ENCODE results near the gene LMLN.
"Not testable (repeated sequence)": the region's sequence is repeated elsewhere in the genome, so short reads cannot be mapped to it uniquely, and the experiment has no call there.

Gene LMLN

DNA sequence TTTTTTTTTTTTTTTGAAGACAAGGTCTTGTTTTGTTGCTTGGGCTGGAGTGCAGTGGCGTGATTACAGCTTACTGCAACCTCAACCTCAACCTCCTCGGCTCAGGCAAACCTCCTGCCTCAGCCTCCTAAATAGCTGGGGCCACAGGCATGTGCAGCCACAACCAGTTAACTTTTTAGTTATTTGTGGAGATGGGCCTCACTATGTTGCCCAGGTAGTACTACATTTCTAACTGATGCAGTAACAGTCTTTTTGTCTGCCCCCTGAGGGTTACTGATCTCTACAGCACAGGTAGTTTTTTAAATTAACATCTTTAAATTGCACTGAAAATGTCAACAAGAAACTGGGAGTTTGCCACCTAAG lies 3.4 kb upstream of the LMLN start:
- no peak for DNase-seq (ENCODE audit: low spot score)

DNA sequence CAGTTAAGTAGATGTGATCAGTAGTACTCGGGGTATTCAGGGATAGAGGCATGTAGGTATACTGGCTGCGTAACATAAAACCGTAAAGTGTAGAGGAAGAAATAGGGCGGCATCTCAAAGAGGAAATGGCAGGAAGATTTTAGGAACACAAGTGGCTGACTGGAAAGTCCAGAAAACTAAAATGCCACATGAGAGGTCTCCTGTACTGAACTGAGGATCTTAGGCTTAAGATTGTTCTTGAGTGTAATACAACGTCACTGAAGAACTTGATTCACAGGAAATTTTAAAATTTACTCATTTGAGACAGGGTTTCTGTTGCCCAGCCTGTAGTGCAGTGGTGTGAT lies 2.3 kb upstream of the LMLN start:
- no peak for DNase-seq (ENCODE audit: low spot score)

DNA sequence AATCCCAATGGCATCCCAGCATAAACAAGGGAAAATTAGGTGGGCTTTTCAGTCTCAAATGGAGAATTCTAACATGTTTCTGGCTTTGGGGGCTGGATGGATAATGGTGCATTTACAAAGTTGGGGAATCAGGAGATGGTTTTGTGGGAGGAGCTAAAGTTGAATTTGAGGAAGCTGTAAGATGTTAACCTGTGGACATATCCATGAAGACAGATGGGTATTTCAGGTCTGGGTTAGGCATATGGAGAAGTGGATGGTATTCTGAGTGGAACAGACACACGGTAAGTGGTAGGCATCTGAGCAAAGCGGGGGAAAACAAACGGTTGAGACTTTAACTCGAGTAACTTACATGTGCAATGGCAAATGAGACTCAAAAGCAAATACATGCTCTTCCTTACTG lies 1.7 kb upstream of the LMLN start:
- DNase-seq (ENCODE audit: low spot score), result no peak

DNA sequence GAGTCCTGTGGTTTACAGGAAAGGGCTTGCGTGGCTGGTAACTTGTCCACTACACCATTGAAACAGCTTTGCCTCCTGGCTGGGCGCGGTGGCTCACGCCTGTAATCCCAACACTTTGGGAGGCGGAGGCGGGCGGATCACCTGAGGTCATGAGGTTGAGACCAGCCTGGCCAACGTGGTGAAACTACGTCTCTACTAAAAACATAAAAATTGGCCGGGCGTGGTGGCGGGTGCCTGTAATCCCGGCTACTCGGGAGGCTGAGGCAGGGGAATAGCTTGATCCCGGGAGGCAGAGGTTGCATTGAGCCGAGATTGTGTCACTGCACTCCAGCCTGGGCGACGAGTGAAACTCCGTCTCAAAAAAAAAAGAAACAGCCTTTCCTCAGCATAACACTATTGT lies 1.2 kb upstream of the LMLN start:
- not testable (repeated sequence) for DNase-seq (ENCODE audit: low spot score)

DNA sequence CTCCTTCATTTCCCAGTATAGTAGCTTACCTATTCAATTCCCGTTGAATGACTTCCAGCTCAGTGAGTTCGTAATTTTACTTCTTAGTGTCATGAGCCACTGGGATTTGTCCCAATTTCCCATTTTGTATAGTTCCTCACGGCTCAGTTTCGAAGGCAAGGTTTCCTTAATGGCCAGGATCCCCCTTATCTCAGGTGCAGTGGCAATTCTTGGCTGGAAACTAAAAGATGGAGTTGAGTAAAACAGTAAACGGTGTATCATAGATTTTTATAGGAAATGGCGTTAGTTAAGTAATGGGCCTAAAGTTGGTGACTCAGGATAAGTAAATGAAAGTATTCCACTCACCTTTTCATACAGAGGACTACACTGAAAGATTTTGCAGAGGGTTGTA lies 522 bp upstream of the LMLN start:
- no peak for DNase-seq (ENCODE audit: low spot score)

DNA sequence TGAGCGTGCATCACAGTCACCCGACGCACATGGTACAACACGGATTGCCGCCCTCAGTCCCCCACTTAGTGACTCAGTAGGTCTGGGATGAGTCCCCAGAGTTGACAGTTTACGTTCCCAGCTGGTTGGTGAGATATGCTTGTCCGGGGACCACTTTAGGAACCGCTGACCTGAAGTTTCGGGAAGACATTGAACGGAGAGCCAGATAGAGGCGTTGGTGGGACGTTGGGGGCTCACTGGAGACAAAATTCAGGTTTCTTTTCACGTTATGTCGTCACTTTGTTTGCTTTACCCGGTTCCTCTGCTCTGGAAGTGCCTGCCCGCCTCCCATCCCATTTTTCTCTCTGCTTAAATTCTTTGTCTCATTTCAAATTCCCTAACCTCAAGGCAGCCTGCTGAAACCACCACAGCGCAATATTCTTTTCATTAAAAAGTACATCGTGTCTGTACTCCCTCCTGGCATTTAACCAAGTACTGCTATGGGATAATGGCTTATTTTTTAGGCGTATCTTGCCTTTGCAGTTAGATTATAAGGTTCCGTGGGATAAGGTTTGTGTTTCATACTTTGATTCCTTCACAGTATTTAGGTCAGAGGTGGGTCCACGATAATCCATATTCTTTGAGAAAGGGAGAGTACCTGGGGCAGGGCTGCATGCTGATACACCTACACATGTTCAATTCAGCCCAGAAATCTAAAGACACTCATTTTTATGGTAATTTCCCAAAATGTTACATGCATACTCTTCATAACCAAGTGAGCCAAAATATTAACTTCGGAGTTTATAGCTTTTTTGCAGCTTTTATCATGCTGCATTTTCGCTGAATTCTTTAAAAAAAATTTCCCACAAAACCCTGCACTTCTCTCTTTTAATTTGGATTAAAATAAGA lies 921 bp downstream of the LMLN start:
- no peak for DNase-seq (ENCODE audit: low spot score)

DNA sequence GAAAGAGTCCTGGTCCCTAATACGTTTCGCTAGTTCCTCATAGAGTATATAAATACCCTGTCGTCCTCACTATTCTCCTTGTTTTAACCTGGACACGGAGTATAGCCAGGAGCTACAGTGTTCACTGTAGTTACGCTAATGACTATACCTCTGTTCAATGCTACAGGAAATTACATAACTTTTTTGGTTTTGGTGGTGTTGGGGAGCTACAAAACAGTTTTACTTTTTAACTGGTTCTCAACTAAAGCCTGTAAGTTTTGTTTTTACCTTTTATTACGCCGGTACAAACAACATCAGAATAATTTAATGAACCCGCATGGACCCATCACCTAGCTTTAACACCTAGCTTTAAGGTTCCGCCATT lies 1.5 kb downstream of the LMLN start:
- no peak for DNase-seq (ENCODE audit: low spot score)

DNA sequence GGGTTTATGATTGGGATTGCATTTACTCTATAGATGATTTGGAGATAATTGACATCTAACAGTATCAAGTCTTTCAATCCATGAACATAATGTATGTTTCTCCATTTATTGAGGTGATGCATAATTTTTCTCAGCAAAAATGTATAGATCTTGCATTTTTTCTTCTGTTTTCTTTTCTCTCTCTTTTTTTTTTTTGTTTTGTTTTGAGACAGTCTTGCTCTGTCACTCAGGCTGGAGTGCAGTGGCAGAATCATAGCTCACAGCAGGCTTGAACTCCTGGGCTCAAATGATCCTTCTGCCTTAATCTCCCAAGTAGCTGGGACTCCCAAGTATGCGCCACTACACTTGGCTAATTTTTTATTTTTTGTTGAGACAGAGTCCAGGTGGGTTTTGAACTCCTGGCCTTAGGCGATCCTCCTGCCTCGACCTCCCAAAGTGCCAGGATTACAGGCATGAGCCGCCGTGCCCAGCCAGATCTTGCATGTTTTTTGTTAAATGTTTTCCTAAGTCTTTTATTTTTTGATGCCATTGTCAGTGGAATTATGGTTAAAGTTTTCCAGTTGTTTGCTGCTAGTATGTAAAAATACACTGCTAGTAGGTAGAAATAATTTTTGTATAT lies 3.1 kb downstream of the LMLN start:
- no peak for DNase-seq (ENCODE audit: low spot score)

DNA sequence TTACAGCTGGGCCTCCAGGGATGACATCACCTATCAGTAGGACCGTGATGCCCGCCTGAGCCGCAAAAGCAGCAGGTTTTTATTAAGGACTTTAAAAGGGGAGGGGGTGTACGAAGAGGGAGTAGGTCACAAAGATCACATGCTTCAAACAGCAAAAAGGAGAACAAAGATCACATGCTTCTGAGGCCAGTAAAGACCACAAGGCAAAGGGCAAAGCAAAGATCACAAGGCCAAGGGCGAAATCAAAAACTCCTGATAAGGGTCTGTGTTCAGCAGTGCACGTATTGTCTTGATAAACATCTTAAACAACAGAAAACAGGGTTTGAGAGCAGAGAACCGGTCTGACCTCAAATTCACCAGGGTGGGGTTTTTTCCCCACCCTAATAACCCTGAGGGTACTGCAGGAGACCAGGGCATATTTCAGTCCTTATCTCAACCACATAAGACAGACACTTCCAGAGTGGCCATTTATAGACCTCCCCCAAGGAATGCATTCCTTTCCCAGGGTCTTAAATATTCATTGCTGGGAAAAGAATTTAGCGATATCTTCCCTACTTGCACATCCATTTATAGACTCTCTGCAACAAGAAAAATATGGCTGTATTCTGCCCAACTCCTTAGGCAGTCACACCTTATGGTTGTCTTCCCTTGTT lies 7.4 kb downstream of the LMLN start:
- DNase-seq (ENCODE audit: low spot score), result not testable (repeated sequence)

DNA sequence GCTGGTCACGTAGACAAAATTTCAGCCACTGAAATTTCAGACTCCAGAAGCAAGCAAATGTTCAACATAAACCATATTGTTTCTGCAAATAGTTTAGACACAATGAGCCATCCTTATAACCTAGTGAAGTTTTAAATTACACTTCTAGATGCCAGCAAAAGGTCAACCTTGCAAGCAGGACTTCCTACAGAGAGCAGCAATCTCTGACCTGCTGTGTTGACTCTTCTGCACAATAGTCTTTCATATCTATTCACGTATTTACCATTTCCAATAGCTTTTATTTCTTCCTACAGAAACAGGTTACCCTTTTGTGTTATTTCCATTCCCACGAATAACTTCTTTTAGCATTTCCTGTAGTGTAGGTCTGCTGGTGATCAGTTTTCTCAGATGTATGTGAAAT lies 10.6 kb downstream of the LMLN start:
- DNase-seq (ENCODE audit: low spot score), result no peak

DNA sequence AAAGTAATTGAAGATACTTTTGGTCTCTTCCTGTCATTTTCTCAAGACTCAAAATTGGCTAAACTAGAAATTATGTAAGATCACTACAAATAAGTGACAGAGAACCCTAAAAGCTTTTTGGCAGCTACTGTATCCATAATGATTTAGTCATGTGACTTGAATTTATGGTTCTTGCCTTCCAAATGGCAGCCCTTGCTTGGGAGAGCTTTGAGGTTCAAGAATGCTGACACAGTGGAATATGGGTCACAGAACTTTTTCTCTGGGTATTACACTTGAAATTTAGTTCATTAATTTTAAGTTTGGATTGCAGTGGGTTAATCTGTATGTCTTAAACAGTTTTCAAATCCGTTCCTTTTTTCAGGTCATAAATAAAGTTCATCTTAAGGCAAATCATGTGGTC lies 14.0 kb downstream of the LMLN start:
- no peak for DNase-seq (ENCODE audit: low spot score)

DNA sequence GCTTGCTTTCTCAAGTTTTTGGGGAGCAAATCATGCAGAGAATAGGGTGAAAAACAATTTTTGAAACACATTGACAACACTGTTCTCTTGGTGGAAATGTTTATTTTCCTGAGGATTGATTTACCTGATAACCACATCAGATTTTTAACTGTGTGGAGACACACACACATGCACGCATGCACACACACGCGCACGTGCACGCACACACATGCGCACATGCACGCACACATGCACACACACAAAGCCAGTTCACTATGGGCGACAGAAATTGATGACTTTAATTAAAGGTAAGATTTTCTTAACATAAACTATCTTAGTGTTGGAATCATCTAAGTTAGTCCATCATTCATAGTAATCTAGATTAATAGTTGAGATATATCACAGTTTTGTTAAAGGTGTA lies 15.3 kb downstream of the LMLN start:
- DNase-seq (ENCODE audit: low spot score), result no peak

DNA sequence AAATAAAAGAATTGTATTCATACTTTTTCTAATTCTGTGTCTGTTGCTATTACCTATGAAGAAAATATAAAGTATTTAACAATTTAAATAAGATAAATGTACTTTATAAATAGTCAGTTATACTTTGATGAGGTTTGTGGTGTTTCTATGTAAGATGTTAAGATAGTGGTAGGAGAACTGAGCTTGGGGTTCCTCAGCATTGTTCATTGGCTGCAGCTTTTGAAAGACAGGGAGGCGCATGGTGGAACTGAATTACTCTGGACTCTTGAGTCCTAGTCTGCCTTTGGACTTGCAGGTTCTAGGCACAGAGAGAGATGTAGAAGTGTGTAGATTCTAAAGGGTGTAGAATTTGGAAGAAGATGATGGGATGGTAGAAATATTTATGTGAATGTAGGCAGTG lies 23.1 kb downstream of the LMLN start:
- no peak for DNase-seq (ENCODE audit: low spot score)

DNA sequence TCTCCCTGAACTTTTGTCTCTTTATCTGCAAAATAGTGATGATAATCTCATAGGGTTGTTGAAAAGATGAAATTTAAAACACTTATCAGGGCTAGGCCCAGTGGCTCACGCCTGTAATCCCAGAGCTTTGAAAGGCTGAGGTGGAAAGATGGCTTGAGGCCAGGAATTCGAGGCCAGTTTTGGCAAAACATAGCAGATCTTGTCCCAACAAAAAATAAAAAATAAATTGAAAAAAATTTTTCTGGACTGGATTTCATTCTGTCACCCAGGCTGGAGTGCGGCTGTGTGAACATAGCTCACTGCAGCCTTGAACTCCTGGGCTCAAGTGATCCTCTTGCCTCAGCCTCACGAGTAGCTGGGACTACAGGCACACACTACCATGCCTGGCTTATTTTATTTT lies 29.6 kb downstream of the LMLN start:
- DNase-seq (ENCODE audit: low spot score), result no peak

DNA sequence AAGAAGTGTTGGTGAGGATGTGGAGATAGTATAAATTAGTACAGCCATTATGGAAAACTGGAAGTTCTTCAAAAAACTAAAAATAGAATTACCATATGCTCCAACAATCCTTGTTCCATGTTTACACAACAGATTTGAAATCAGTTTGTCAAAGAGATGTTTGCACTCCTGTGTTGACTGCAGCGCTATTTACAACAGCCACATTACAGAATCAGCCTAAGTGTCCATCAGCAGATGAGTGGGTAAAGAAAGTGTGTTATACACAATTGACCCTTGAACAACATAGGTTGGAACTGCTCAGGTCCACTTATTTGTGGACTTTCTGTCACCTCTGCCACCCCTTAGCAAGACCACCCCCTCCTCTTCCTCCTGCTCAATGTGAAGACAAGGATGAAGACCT lies 34.7 kb downstream of the LMLN start:
- no peak for DNase-seq (ENCODE audit: low spot score)

DNA sequence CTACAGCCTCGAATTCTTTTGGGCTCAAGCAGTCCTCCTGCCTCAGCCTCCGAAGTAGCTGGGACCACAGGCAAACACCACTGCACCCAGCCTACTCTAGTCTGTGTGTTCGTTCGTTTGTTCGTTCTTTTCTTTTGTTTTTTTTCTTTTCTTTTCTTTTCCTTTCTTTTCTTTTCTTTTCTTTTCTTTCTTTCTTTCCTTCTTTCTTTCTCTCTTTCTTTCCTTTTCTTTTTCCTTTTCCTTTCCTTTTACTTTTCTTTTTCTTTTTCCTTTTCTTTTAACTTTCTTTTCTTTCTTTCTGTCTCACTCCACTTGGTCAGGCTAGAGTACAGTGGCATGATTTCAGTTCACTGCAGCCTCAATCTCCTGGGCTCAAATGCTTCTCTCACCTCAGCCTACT lies 36.8 kb downstream of the LMLN start:
- DNase-seq (ENCODE audit: low spot score), result no peak

DNA sequence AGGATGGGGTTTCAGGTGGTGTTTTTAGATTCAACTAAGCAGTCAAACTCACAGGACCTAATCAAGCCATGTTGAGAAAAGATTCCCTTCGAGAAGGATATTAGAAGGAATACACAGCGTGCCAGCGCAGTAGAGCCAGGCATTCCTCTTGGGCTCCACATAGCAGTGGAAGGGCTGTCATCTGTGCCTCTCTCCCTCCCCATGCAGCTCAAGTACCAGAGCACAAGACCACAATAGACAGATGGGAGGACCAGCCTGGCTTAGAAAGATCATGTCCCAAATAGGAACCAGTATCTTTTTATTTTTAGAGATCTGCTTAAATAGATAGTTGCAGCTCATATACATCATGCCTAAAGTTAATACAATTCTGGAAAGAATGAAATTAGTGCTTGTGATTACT lies 37.9 kb downstream of the LMLN start:
- no peak for DNase-seq (ENCODE audit: low spot score)

DNA sequence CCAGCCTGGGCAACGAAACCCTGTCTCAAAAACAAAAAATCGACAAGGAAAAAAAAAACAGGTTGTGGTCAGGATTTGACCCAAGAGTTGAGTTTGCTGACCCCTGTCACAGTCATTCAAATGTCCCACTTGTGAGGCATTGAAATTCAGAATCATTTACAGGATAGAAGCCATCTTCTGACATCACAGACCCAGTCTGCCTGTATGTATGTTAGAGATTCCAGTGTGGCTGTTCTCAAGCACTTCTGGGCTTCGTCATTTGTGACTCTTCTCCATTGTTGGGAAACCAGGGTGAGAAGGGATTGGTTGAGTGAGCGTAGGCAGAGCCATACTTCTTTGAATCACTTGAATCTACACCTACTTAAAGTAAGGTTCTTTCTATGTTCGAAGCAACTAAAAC lies 57.1 kb downstream of the LMLN start:
- no peak for DNase-seq (ENCODE audit: low spot score)

DNA sequence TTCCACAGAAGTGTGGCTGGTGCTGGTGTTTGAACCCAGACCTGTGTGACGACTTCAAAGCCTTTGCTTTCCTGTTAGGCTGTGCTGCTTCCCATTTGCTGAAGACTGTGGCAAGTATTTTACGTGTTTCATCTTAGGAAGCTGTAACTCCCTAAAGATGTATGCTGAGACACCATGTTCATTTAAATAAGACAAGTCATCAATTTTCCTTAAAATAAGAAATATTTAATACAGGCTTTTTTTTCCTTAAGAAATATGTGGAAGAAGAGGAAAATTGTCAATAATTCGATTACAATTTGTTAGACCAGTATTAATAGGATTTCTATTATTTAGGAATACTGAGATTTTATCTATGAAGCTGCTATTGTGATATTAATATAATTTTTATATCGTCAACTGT lies 58.4 kb downstream of the LMLN start:
- no peak for DNase-seq (ENCODE audit: low spot score)

DNA sequence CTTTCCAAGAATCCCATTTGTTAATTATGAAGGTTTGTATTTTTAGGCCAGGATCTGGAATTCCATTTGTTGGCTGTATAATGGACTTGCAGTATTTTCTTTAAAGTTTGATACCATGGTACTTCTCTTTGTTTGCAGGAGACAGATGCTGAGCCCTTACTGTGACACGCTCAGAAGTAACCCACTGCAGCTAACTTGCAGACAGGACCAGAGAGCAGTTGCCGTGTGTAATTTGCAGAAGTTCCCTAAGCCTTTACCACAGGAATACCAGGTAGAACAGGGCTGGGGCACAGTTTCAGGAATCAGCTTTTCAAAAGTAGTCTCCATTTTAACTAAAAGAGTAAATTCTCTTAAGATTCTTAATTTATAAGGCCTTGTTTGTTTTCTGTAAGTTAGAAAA lies 59.1 kb downstream of the LMLN start:
- no peak for DNase-seq (ENCODE audit: low spot score)

DNA sequence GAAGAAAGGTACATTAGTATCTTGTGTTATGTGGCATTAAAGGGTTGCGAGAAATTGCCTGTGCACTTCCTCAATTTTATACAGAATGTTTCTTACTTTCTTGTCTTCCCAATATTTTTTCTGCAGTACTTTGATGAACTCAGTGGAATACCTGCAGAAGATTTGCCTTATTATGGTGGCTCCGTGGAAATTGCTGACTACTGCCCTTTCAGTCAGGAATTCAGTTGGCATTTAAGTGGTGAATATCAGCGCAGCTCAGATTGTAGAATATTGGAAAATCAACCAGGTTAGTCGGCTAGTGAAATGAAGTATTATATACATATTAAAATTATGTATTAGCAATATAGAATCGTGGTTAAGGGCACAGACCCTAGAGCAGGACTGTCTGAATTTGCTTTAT lies 61.3 kb downstream of the LMLN start:
- DNase-seq (ENCODE audit: low spot score), result no peak

DNA sequence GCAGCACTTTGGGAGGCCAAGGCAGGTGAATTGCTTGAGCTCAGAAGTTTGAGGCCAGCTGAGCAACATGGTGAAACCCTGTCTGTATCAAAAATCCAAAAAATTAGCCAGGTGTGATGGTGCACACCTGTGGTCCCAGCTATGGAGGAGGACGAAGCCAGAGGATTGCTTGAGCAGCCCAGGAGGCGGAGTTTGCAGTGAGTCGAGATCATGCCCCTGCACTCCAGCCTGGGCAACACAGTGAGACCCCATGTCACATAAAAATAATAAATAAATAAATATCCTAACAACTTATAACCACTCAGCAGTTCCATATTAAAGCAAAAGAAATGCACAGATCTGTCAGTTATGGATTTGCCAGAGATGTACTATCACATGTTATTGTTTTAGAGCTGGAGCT lies 62.6 kb downstream of the LMLN start:
- DNase-seq (ENCODE audit: low spot score), result no peak

DNA sequence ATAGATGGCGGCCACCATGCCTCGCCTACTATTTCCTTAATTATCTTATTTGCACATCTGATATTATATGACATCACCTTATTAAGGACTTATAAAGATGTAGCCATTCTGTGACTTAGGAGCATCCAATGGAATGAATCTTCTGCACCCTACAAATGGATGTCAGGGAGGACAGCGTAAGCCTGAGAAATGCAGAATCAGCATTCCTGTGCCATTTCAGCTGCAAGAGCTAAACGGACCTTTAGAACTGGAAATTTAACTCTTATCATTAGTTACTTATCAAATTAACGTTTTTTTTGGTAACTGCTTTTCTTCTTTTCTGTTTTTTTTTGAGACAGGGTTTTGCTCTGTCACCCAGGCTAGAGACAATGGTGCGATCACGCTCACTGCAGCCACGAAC lies 65.6 kb downstream of the LMLN start:
- no peak for DNase-seq (ENCODE audit: low spot score)

DNA sequence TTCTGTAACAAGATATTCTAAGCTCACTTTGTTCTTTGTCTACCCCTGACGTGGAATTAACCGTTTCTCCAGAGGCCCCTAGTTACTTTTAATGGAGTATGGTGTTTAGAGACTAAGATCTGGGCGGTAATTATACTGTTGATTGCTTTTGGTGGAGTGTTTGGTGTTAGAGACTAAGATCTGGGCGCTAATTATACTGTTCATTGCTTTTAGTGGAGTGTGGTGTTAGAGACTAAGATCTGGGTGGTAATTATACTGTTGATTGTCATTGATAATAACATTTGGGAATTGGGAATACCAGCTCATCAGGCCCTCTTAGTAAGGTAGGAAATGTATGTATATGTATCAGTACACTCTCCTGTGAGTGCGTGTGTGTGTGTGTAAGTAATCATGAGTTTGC lies 66.6 kb downstream of the LMLN start:
- no peak for DNase-seq (ENCODE audit: low spot score)

Measured in HuH-7.5 (cell line).